Activated T-cell treated with anti-CD3 and anti-CD28 coated beads, Interleukin-2, amount 50 U/mL, for 48 hours (primary cell): ENCODE results near the gene PIK3R5.
"Not testable (repeated sequence)": the region's sequence is repeated elsewhere in the genome, so short reads cannot be mapped to it uniquely, and the experiment has no call there.

Source experiments
- DNase-seq, 2 experiments: peaks; one replicate each; pipeline ENCODE4 v3.0.0-alpha.2; 2020

The PIK3R5 gene

GRCh38 chr17:8984225-8984624 is 18.7 kb upstream of the PIK3R5 start:
- DNase-seq: not testable (repeated sequence)

GRCh38 chr17:8981443-8981842 is 15.9 kb upstream of the PIK3R5 start:
- DNase-seq: no peak

- DNase-seq: no peak
Measured at GRCh38 chr17:8979715-8980114, 14.2 kb upstream of the PIK3R5 start.

- no peak for DNase-seq
Measured at GRCh38 chr17:8976638-8977037, 11.1 kb upstream of the PIK3R5 start.

- no peak for DNase-seq
Measured at GRCh38 chr17:8975091-8975725, 9.7 kb upstream of the PIK3R5 start.

GRCh38 chr17:8969901-8970300 is 4.4 kb upstream of the PIK3R5 start:
- DNase-seq: no peak

- no peak for DNase-seq
Measured at GRCh38 chr17:8968503-8968902, 3.0 kb upstream of the PIK3R5 start.

GRCh38 chr17:8967861-8968260 is 2.4 kb upstream of the PIK3R5 start:
- DNase-seq: no peak

- no peak for DNase-seq
Measured at GRCh38 chr17:8966926-8967325, 1.4 kb upstream of the PIK3R5 start.

GRCh38 chr17:8964801-8965393 is 610 bp downstream of the PIK3R5 start:
- DNase-seq: peak; percentile 66 to 71

GRCh38 chr17:8963647-8964258 is 1.8 kb downstream of the PIK3R5 start:
- DNase-seq: peak; percentile 52 to 54

GRCh38 chr17:8963014-8963413 is 2.5 kb downstream of the PIK3R5 start:
- no peak for DNase-seq

GRCh38 chr17:8961829-8962228 is 3.7 kb downstream of the PIK3R5 start:
- DNase-seq: no peak

GRCh38 chr17:8960325-8961140 is 5.0 kb downstream of the PIK3R5 start:
- DNase-seq: no peak

- no peak for DNase-seq
Measured at GRCh38 chr17:8959312-8959918, 6.1 kb downstream of the PIK3R5 start.

- no peak for DNase-seq
Measured at GRCh38 chr17:8957721-8958120, 7.8 kb downstream of the PIK3R5 start.

- DNase-seq: peak in 1 of 2 experiments; percentile 59
Measured at GRCh38 chr17:8956465-8956902, 9.0 kb downstream of the PIK3R5 start.

GRCh38 chr17:8955021-8955959 is 10.2 kb downstream of the PIK3R5 start:
- DNase-seq: peak in 1 of 2 experiments; percentile 38

GRCh38 chr17:8954339-8954738 is 11.2 kb downstream of the PIK3R5 start:
- DNase-seq: peak; percentile 64 to 73

- DNase-seq: no peak
Measured at GRCh38 chr17:8953156-8953885, 12.2 kb downstream of the PIK3R5 start.

GRCh38 chr17:8952191-8952590 is 13.3 kb downstream of the PIK3R5 start:
- DNase-seq: no peak
